Stomach (tissue), 4 donors: ENCODE results near the gene SNAPC2.

Experiments
- POLR2A ChIP-seq, 4 donors: fragments of 450-650 bp; IDR thresholded peaks; one replicate each; pipeline ENCODE4 v1.6.1; 2016; ENCODE audit warnings: antibody characterized with exemption in 4 of 4, control low read depth in 2 of 4, mild to moderate bottlenecking in 1 of 4, moderate library complexity in 1 of 4
- TF ChIP-seq, protein P1 (sequence below), 7 experiments: fragments of 450-650 bp in 4 of 7; fragments of 200-600 bp in 3 of 7; sonication (generic) in 3 of 7; IDR thresholded peaks; one replicate each; pipeline ENCODE4 v1.5.1; 2016 to 2019; ENCODE audit warnings: antibody characterized with exemption in 7 of 7, control low read depth in 2 of 7, mild to moderate bottlenecking in 1 of 7

GRCh38 chr19:7944177-7944761, 24.1 kb downstream of the SNAPC2 start:
- TF ChIP-seq, protein P1, sequence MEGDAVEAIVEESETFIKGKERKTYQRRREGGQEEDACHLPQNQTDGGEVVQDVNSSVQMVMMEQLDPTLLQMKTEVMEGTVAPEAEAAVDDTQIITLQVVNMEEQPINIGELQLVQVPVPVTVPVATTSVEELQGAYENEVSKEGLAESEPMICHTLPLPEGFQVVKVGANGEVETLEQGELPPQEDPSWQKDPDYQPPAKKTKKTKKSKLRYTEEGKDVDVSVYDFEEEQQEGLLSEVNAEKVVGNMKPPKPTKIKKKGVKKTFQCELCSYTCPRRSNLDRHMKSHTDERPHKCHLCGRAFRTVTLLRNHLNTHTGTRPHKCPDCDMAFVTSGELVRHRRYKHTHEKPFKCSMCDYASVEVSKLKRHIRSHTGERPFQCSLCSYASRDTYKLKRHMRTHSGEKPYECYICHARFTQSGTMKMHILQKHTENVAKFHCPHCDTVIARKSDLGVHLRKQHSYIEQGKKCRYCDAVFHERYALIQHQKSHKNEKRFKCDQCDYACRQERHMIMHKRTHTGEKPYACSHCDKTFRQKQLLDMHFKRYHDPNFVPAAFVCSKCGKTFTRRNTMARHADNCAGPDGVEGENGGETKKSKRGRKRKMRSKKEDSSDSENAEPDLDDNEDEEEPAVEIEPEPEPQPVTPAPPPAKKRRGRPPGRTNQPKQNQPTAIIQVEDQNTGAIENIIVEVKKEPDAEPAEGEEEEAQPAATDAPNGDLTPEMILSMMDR (IDR thresholded peaks at IDR 0.05), result peak in 6 of 7 experiments; percentile 59 to 93 (median 88)
- TF ChIP-seq POLR2A (IDR thresholded peaks at IDR 0.05), result no peak
